GM12878 (cell line): Measurements from ENCODE around the gene PCSK5.

Experiments
- ATF7 ChIP-seq: fragments of 450-650 bp; IDR thresholded peaks from 2 replicates; pipeline ENCODE4 v1.6.1; 2016; ENCODE audit warnings: low read depth, mild to moderate bottlenecking
- CTCF ChIP-seq, 3 experiments: IDR thresholded peaks in 2 of 3; conservative IDR thresholded peaks in 1 of 3; 2 replicates each; pipeline ENCODE4 v1.5.1; 2011; ENCODE audit warnings: low read depth in 3 of 3, low read length in 3 of 3, mild to moderate bottlenecking in 3 of 3, control low read depth in 2 of 3, moderate library complexity in 2 of 3, inconsistent platforms in 1 of 3, mixed read lengths in 1 of 3; ENCODE audit not compliant: control insufficient read depth in 2 of 3, insufficient read depth in 1 of 3; ENCODE audit errors: extremely low read depth in 1 of 3
- EP300 ChIP-seq, 2 experiments: fragments of 150-350 bp in 1 of 2; IDR thresholded peaks; 2 replicates each; pipeline ENCODE4 v1.6.1; 2011 to 2012; ENCODE audit warnings: low read depth in 2 of 2, low read length in 2 of 2, borderline replicate concordance in 1 of 2, improper control_type of control experiment in 1 of 2, inconsistent platforms in 1 of 2; ENCODE audit not compliant: control insufficient read depth in 1 of 2
- MAX ChIP-seq: IDR thresholded peaks from 2 replicates; pipeline ENCODE4 v1.6.1; 2012; ENCODE audit warnings: low read depth, low read length, improper control_type of control experiment
- NBN ChIP-seq: fragments of 450-650 bp; IDR thresholded peaks from 2 replicates; pipeline ENCODE4 v1.6.1; 2016
- TAF1 ChIP-seq: IDR thresholded peaks from 2 replicates; pipeline ENCODE4 v1.6.1; 2011; ENCODE audit warnings: mild to moderate bottlenecking, low read depth, low read length, borderline replicate concordance
- USF2 ChIP-seq: IDR thresholded peaks from 2 replicates; pipeline ENCODE4 v1.6.1; 2011; ENCODE audit warnings: low read depth, low read length, improper control_type of control experiment, borderline replicate concordance

- no peak for TF ChIP-seq MAX
- TF ChIP-seq TAF1 = no peak
- no peak for TF ChIP-seq USF2
- TF ChIP-seq ATF7 = no peak
- TF ChIP-seq EP300 (IDR thresholded peaks at IDR 0.05; ENCODE audit: borderline replicate concordance in 1 of 2, control insufficient read depth in 1 of 2, low read depth in 2 of 2, low read length in 2 of 2) = no peak
- TF ChIP-seq NBN = no peak
- TF ChIP-seq CTCF (IDR thresholded peaks at IDR 0.05 in 2 of 3, conservative IDR thresholded peaks at IDR 0.05 in 1 of 3; ENCODE audit: control insufficient read depth in 2 of 3, extremely low read depth in 1 of 3, insufficient read depth in 1 of 3, low read depth in 3 of 3, low read length in 3 of 3) = no peak
Measured at GRCh38 chr9:76027416-76027815, 136.9 kb downstream of the PCSK5 start.
